Hepatocyte (in vitro differentiated cells): Measurements from ENCODE around the gene SETDB2. TPM values are rescaled to one million over a fixed set of nuclear protein-coding genes. Genes with fewer than 3 reads are reported as not detected.

Experiments used
- DNase-seq: peaks from one replicate; pipeline ENCODE4 v3.0.0-alpha.2; 2016; ENCODE audit warnings: low spot score
- H2AFZ ChIP-seq: fragments of 200-600 bp; sonication (generic); 2 replicates; pipeline ENCODE4 v1.6.0; 2016; ENCODE audit warnings: antibody characterized with exemption, mild to moderate bottlenecking
- H3K27ac ChIP-seq: fragments of 200-600 bp; sonication (generic); 2 replicates; pipeline ENCODE4 v1.5.1; 2016; ENCODE audit warnings: mild to moderate bottlenecking
- H3K27me3 ChIP-seq: fragments of 200-600 bp; sonication (generic); 2 replicates; pipeline ENCODE4 v1.6.1; 2016
- H3K36me3 ChIP-seq: fragments of 200-600 bp; sonication (generic); replicated peaks from 2 replicates; pipeline ENCODE4 v1.5.1; 2016; ENCODE audit warnings: low read depth; ENCODE audit not compliant: insufficient read depth
- H3K4me1 ChIP-seq: fragments of 200-600 bp; sonication (generic); 2 replicates; pipeline ENCODE4 v1.5.1; 2016; ENCODE audit warnings: mild to moderate bottlenecking, moderate library complexity; ENCODE audit not compliant: insufficient read depth
- H3K4me2 ChIP-seq: fragments of 200-600 bp; sonication (generic); 2 replicates; pipeline ENCODE4 v1.6.0; 2016
- H3K4me3 ChIP-seq: fragments of 200-600 bp; sonication (generic); 2 replicates; pipeline ENCODE4 v1.5.1; 2016; ENCODE audit warnings: mild to moderate bottlenecking
- H3K79me2 ChIP-seq: fragments of 200-600 bp; sonication (generic); 2 replicates; pipeline ENCODE4 v1.6.0; 2017; ENCODE audit warnings: mild to moderate bottlenecking
- H3K9me2 ChIP-seq: fragments of 200-600 bp; sonication (generic); replicated peaks from 2 replicates; pipeline ENCODE4 v1.6.0; 2017; ENCODE audit warnings: mild to moderate bottlenecking; ENCODE audit not compliant: insufficient read depth
- H3K9me3 ChIP-seq: fragments of 200-600 bp; sonication (generic); 2 replicates; pipeline ENCODE4 v1.5.1; 2016; ENCODE audit warnings: low read depth, mild to moderate bottlenecking
- H4K20me1 ChIP-seq: fragments of 200-600 bp; sonication (generic); 2 replicates; pipeline ENCODE4 v1.6.0; 2016; ENCODE audit warnings: mild to moderate bottlenecking; ENCODE audit not compliant: insufficient read depth, poor library complexity, severe bottlenecking
- CTCF ChIP-seq: fragments of 200-600 bp; sonication (generic); IDR thresholded peaks from 2 replicates; pipeline ENCODE4 v1.5.1; 2016; ENCODE audit warnings: antibody characterized with exemption, mild to moderate bottlenecking; ENCODE audit not compliant: poor library complexity
- EZH2 ChIP-seq: fragments of 200-600 bp; sonication (generic); IDR thresholded peaks from 2 replicates; pipeline ENCODE4 v1.6.1; 2016; ENCODE audit warnings: antibody characterized with exemption, mild to moderate bottlenecking, borderline replicate concordance
- EZH2phosphoT487 ChIP-seq: fragments of 200-600 bp; sonication (generic); IDR thresholded peaks from one replicate; pipeline ENCODE4 v1.6.1; 2018; ENCODE audit warnings: antibody characterized with exemption, mild to moderate bottlenecking, low read depth, moderate library complexity; ENCODE audit not compliant: unreplicated experiment, severe bottlenecking
- WGBS: methylation state at CpG from one replicate; pipeline ENCODE4 v1.1.6; 2016; ENCODE audit warnings: low lambda C conversion rate; ENCODE audit errors: missing lambda C conversion rate; 5-methylcytosine and 5-hydroxymethylcytosine counted together
- polyA plus RNA-seq: library from polyadenylated mRNA; unstranded; fragments of >200 nt; fragmentation: Nextera tagmentation; extraction: Ambion mirVana; gene quantifications from 2 replicates; pipeline ENCODE4 v1.2.1, GENCODE V29; 2016
- total RNA-seq: library from RNA; depleted of rRNA; stranded (reverse); fragments of >200 nt; gene quantifications from 2 replicates; pipeline ENCODE4 v1.2.3, GENCODE V29; 2014

The SETDB2 gene
- total and polyA plus RNA-seq, 2 experiments from 2014 or later: 8.9 to 14.5 TPM

- DNase-seq: no peak
- WGBS: 97% methylated on average over 8 of the region's 8 CpGs
- H2AFZ ChIP-seq: no peak overlapping the region
- no peaks in the 10 kb centered on the region for H3K36me3 ChIP-seq
- TF ChIP-seq EZH2: no peak
- no peak for TF ChIP-seq CTCF
- no peak for TF ChIP-seq EZH2phosphoT487
- H3K4me1 ChIP-seq: peaks cover 14% of the 10 kb centered on the region
- peaks cover 38% of the 10 kb centered on the region for H3K79me2 ChIP-seq
- H3K9me2 ChIP-seq: no peaks in the 10 kb centered on the region
- no peak overlapping the region for H3K27ac ChIP-seq
- no peaks in the 10 kb centered on the region for H3K9me3 ChIP-seq
- no peak overlapping the region for H3K4me2 ChIP-seq
- H3K4me3 ChIP-seq: no peak overlapping the region
- H4K20me1 ChIP-seq: no peaks in the 10 kb centered on the region
- H3K27me3 ChIP-seq: no peaks in the 10 kb centered on the region
Observed at GRCh38 chr13:49452725-49453457, 8.8 kb downstream of the SETDB2 start.

- Histone ChIP-seq H3K27ac (no peak overlapping the region), H3K4me3 (no peak overlapping the region), H3K4me2 (no peak overlapping the region), H3K36me3 (no peaks in the 10 kb centered on the region), H3K9me3 (no peaks in the 10 kb centered on the region), H2AFZ (no peak overlapping the region), H3K79me2 (peaks cover 33% of the 10 kb centered on the region), H4K20me1 (no peaks in the 10 kb centered on the region), H3K27me3 (no peaks in the 10 kb centered on the region), H3K4me1 (peaks cover 9% of the 10 kb centered on the region), H3K9me2 (no peaks in the 10 kb centered on the region)
- no peak for DNase-seq
- 97% methylated on average over 7 of the region's 7 CpGs for WGBS
- no peak for TF ChIP-seq EZH2phosphoT487
- TF ChIP-seq EZH2: no peak
- TF ChIP-seq CTCF: no peak
Observed at GRCh38 chr13:49453465-49453864, 9.4 kb downstream of the SETDB2 start.

- Histone ChIP-seq H3K79me2 (peaks cover 22% of the 10 kb centered on the region), H3K9me2 (no peaks in the 10 kb centered on the region), H3K9me3 (no peaks in the 10 kb centered on the region), H2AFZ (no peak overlapping the region), H3K36me3 (no peaks in the 10 kb centered on the region), H3K4me3 (no peak overlapping the region), H3K4me2 (peak overlapping the region; percentile 51), H3K27me3 (no peaks in the 10 kb centered on the region), H3K4me1 (peaks cover 9% of the 10 kb centered on the region), H4K20me1 (no peaks in the 10 kb centered on the region), H3K27ac (no peak overlapping the region)
- WGBS: 65% methylated on average over 4 of the region's 4 CpGs
- DNase-seq: no peak
- TF ChIP-seq EZH2 (no peak), CTCF (no peak), EZH2phosphoT487 (no peak)
Observed at GRCh38 chr13:49454388-49455006, 10.4 kb downstream of the SETDB2 start.
